ENCODE data around the gene OSBPL6. TPM values are rescaled to one million over a fixed set of nuclear protein-coding genes. Genes with fewer than 3 reads are reported as not detected.

Gene OSBPL6
- total and polyA plus RNA-seq, 2 donors from 2014 or later = 0.91 to 1.4 TPM

- Histone ChIP-seq H3K36me3 (ENCODE audit: control insufficient read depth in 2 of 3, insufficient read depth in 3 of 3, low read length in 3 of 3) (no peaks in the 10 kb centered on the region), H3K27ac (ENCODE audit: low read depth in 2 of 2, low read length in 2 of 2) (no peak overlapping the region), H3K9me3 (ENCODE audit: control insufficient read depth in 2 of 3, insufficient read depth in 1 of 3, low read length in 3 of 3) (no peaks in the 10 kb centered on the region), H3K4me3 (ENCODE audit: low read length in 3 of 3) (no peak overlapping the region), H3K27me3 (ENCODE audit: control insufficient read depth, insufficient read depth, low read length) (no peaks in the 10 kb centered on the region), H3K9ac (ENCODE audit: low read length in 3 of 3) (no peak overlapping the region), H3K4me1 (ENCODE audit: control insufficient read depth in 2 of 3, insufficient read depth in 2 of 3, low read depth in 1 of 3, low read length in 3 of 3) (peaks cover 0 to 3% (median 0%) of the 10 kb centered on the region in 3 donors)
- no peak for DNase-seq
- no peak for FAIRE-seq
- intact Hi-C loops (cut with DNase I) = no loop called here
- no peak for TF ChIP-seq CTCF (IDR thresholded peaks at IDR 0.05; ENCODE audit: borderline replicate concordance, extremely low read depth, insufficient read depth)
Measured at GRCh38 chr2:178324077-178324476, 129.8 kb downstream of the OSBPL6 start.

DNA sequence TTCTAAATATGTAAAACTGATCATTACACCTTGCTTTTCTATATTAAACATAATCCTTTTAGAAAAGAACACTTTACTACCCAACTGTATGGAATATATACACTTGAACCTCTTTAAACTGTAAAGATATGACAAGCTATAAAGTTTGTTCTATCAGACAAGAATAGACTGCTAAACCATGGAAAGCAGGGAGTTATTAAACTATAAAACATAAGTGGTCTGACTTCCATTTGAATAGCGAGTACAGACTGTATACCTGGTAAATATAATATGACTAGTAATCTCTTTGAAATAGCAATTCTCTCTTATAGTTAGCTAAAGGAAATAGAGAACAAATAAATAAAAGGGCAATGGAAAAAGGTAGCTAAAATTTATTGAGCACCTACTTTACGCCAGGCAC is 131.0 kb downstream of the OSBPL6 start:
- FAIRE-seq (no peak), DNase-seq (no peak)
- no peak overlapping the region for H3K9ac ChIP-seq (ENCODE audit: low read length in 3 of 3)
- intact Hi-C loops (cut with DNase I) = no loop called here
- H3K4me3 ChIP-seq (ENCODE audit: low read length in 3 of 3) = no peak overlapping the region
- TF ChIP-seq CTCF (IDR thresholded peaks at IDR 0.05; ENCODE audit: borderline replicate concordance, extremely low read depth, insufficient read depth) = no peak
- H3K36me3 ChIP-seq (ENCODE audit: control insufficient read depth in 2 of 3, insufficient read depth in 3 of 3, low read length in 3 of 3) = no peaks in the 10 kb centered on the region
- H3K27ac ChIP-seq (ENCODE audit: low read depth in 2 of 2, low read length in 2 of 2) = no peak overlapping the region
- peaks cover 0 to 3% (median 0%) of the 10 kb centered on the region in 3 donors for H3K4me1 ChIP-seq (ENCODE audit: control insufficient read depth in 2 of 3, insufficient read depth in 2 of 3, low read depth in 1 of 3, low read length in 3 of 3)
- no peaks in the 10 kb centered on the region for H3K9me3 ChIP-seq (ENCODE audit: control insufficient read depth in 2 of 3, insufficient read depth in 1 of 3, low read length in 3 of 3)
- H3K27me3 ChIP-seq (ENCODE audit: control insufficient read depth, insufficient read depth, low read length) = no peaks in the 10 kb centered on the region

DNA sequence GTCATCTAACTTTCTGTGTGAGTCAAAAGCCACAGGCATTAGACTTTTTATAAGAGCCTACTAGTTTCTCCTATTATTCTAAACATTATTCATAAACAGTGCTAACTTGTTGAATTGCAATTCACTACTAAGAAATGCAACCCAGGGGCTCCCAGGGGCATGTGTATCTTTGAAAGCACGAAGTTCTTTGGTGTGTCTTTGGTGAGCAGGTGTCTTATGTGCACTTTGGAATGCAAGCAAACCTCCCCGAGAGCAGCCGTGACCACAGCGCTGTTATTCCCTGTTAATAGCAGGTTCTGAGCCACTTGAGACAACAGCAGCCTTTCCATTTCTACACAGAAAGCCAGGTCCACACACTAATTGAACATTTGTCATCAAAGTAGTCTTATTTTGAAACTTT is 133.2 kb downstream of the OSBPL6 start:
- Histone ChIP-seq H3K4me1 (ENCODE audit: control insufficient read depth in 2 of 3, insufficient read depth in 2 of 3, low read depth in 1 of 3, low read length in 3 of 3) (peaks cover 0 to 3% (median 0%) of the 10 kb centered on the region in 3 donors), H3K9ac (ENCODE audit: low read length in 3 of 3) (no peak overlapping the region), H3K27ac (ENCODE audit: low read depth in 2 of 2, low read length in 2 of 2) (no peak overlapping the region), H3K27me3 (ENCODE audit: control insufficient read depth, insufficient read depth, low read length) (no peaks in the 10 kb centered on the region), H3K36me3 (ENCODE audit: control insufficient read depth in 2 of 3, insufficient read depth in 3 of 3, low read length in 3 of 3) (no peaks in the 10 kb centered on the region), H3K4me3 (ENCODE audit: low read length in 3 of 3) (no peak overlapping the region), H3K9me3 (ENCODE audit: control insufficient read depth in 2 of 3, insufficient read depth in 1 of 3, low read length in 3 of 3) (no peaks in the 10 kb centered on the region)
- FAIRE-seq = no peak
- intact Hi-C loops (cut with DNase I) = no loop called here
- TF ChIP-seq CTCF (IDR thresholded peaks at IDR 0.05; ENCODE audit: borderline replicate concordance, extremely low read depth, insufficient read depth) = no peak
- peak in 3 of 5 donors; percentile 34 to 50 (median 35) for DNase-seq

GRCh38 chr2:178328037-178328436 is 133.7 kb downstream of the OSBPL6 start:
- TF ChIP-seq CTCF (IDR thresholded peaks at IDR 0.05; ENCODE audit: borderline replicate concordance, extremely low read depth, insufficient read depth) = no peak

More at GRCh38 chr2:178328037-178328436, 133.7 kb downstream of the OSBPL6 start:
- no peak overlapping the region for H3K9ac ChIP-seq (ENCODE audit: low read length in 3 of 3)
- FAIRE-seq = no peak
- H3K36me3 ChIP-seq (ENCODE audit: control insufficient read depth in 2 of 3, insufficient read depth in 3 of 3, low read length in 3 of 3) = no peaks in the 10 kb centered on the region
- peaks cover 0 to 3% (median 0%) of the 10 kb centered on the region in 3 donors for H3K4me1 ChIP-seq (ENCODE audit: control insufficient read depth in 2 of 3, insufficient read depth in 2 of 3, low read depth in 1 of 3, low read length in 3 of 3)
- peak in 1 of 5 donors; percentile 33 for DNase-seq
- no peak overlapping the region for H3K27ac ChIP-seq (ENCODE audit: low read depth in 2 of 2, low read length in 2 of 2)
- H3K9me3 ChIP-seq (ENCODE audit: control insufficient read depth in 2 of 3, insufficient read depth in 1 of 3, low read length in 3 of 3) = no peaks in the 10 kb centered on the region
- intact Hi-C loops (cut with DNase I) = no loop called here
- H3K4me3 ChIP-seq (ENCODE audit: low read length in 3 of 3) = no peak overlapping the region
- no peaks in the 10 kb centered on the region for H3K27me3 ChIP-seq (ENCODE audit: control insufficient read depth, insufficient read depth, low read length)

All from kidney (tissue), 14 donors.